ENCODE measurements around the gene TRMT1L.

The TRMT1L gene

DNA sequence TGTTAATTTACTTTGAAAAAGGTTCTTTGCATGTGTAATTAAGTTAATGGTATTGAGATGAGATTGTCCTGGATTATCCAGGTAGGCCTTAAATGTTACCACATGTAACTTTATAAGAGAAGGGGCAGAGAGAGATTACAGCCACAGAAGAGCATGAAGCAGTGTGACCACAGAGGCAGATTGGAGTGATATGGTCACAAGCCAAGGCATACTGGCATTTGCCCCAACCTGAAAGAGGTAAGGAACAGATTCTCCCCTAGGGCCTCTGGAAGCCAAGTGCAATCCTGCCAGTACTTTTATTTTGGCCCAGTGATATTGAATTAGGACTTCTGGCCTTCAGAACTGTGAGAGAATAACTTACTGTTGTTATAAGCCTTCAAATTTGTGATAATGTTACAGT is 88.4 kb downstream of the TRMT1L start:
- Mint-ChIP-seq H3K9me3 (peaks cover 73% of the 10 kb centered on the region), H3K27me3 (ENCODE audit: low read depth, poor library complexity) (peaks cover 2% of the 10 kb centered on the region), H3K36me3 (ENCODE audit: low read depth) (peaks cover 94% of the 10 kb centered on the region), H3K4me3 (no peak overlapping the region), H3K4me1 (peaks cover 12% of the 10 kb centered on the region), H3K27ac (no peak overlapping the region)
- no peak for DNase-seq
- TF ChIP-seq CTCF (IDR thresholded peaks at IDR 0.05), result no peak

Data from nephron progenitor cell (in vitro differentiated cells).